T-helper 1 cell treated with Interleukin-12 subunit alpha and Interleukin-12 subunit beta and Interleukin-4 antibody, amounts not matched to agents 30 μg/mL and 1 μg/mL, for 36 hours (primary cell): ENCODE measurements around the gene MAPKAPK5.
"Not testable (repeated sequence)": the region's sequence is repeated elsewhere in the genome, so short reads cannot be mapped to it uniquely, and the experiment has no call there.

Experiments
- H3K27ac Mint-ChIP-seq: one replicate; pipeline ENCODE4 v1.8.0; 2021; ENCODE audit warnings: mild to moderate bottlenecking, mixed read lengths
- H3K27me3 Mint-ChIP-seq: one replicate; pipeline ENCODE4 v1.8.0; 2021; ENCODE audit warnings: low read depth, mixed read lengths
- H3K36me3 Mint-ChIP-seq: one replicate; pipeline ENCODE4 v1.8.0; 2021; ENCODE audit warnings: low read depth, mixed read lengths
- H3K4me1 Mint-ChIP-seq: one replicate; pipeline ENCODE4 v1.8.0; 2021; ENCODE audit warnings: low read depth, mixed read lengths
- H3K4me3 Mint-ChIP-seq: one replicate; pipeline ENCODE4 v1.8.0; 2021; ENCODE audit warnings: mild to moderate bottlenecking, moderate library complexity, mixed read lengths
- H3K9me3 Mint-ChIP-seq: one replicate; pipeline ENCODE4 v1.8.0; 2021; ENCODE audit warnings: mixed read lengths

MAPKAPK5 gene

GRCh38 chr12:111820828-111821227, 21.2 kb upstream of the MAPKAPK5 start:
- not testable (repeated sequence) for H3K27ac Mint-ChIP-seq, H3K9me3 Mint-ChIP-seq
- peaks cover 46% of the 10 kb centered on the region for H3K27me3 Mint-ChIP-seq

GRCh38 chr12:111822886-111823285, 19.1 kb upstream of the MAPKAPK5 start:
- Mint-ChIP-seq H3K27me3 (peaks cover 36% of the 10 kb centered on the region), H3K4me3 (no peak overlapping the region), H3K27ac (no peak overlapping the region), H3K36me3 (no peaks in the 10 kb centered on the region), H3K9me3 (no peaks in the 10 kb centered on the region), H3K4me1 (no peaks in the 10 kb centered on the region)

More at GRCh38 chr12:111820828-111821227, 21.2 kb upstream of the MAPKAPK5 start:
- not testable (repeated sequence) for H3K36me3 Mint-ChIP-seq, H3K4me1 Mint-ChIP-seq, H3K4me3 Mint-ChIP-seq

GRCh38 chr12:111823891-111824290, 18.1 kb upstream of the MAPKAPK5 start:
- H3K4me1 Mint-ChIP-seq = no peaks in the 10 kb centered on the region
- peaks cover 36% of the 10 kb centered on the region for H3K27me3 Mint-ChIP-seq
- H3K9me3 Mint-ChIP-seq = no peaks in the 10 kb centered on the region
- no peaks in the 10 kb centered on the region for H3K36me3 Mint-ChIP-seq
- no peak overlapping the region for H3K4me3 Mint-ChIP-seq
- no peak overlapping the region for H3K27ac Mint-ChIP-seq

- H3K27ac Mint-ChIP-seq, H3K4me3 Mint-ChIP-seq, H3K4me1 Mint-ChIP-seq, H3K36me3 Mint-ChIP-seq, H3K9me3 Mint-ChIP-seq: not testable (repeated sequence)
- peaks cover 36% of the 10 kb centered on the region for H3K27me3 Mint-ChIP-seq
These were observed 17.7 kb upstream of the MAPKAPK5 start for GRCh38 chr12:111824312-111824711.

DNA sequence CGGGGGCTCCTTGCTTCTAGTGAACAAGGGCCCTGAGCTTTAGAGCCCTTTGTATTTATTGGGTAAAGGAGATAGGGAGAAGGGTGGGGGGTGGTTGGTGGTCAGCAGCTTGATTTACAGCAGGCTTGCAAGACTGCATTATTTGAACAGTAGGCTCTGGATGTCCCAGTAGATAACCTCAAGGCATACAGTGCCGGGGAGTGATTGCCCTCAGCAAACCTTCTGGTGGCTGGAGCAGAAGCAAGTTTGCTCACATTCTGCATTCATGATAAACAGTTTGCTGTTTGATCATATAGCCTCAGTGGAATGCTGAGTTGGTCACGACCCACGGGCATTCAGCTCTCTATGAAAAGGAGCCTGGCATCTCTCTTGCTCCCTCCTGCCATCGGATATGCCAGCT, 16.5 kb upstream of the MAPKAPK5 start:
- no peaks in the 10 kb centered on the region for H3K4me1 Mint-ChIP-seq
- peaks cover 32% of the 10 kb centered on the region for H3K27me3 Mint-ChIP-seq

GRCh38 chr12:111826316-111826715, 15.7 kb upstream of the MAPKAPK5 start:
- Mint-ChIP-seq H3K27ac (no peak overlapping the region), H3K4me3 (no peak overlapping the region)

More for the DNA sequence above, 16.5 kb upstream of the MAPKAPK5 start:
- no peak overlapping the region for H3K4me3 Mint-ChIP-seq
- no peak overlapping the region for H3K27ac Mint-ChIP-seq
- no peaks in the 10 kb centered on the region for H3K9me3 Mint-ChIP-seq
- H3K36me3 Mint-ChIP-seq = no peaks in the 10 kb centered on the region

DNA sequence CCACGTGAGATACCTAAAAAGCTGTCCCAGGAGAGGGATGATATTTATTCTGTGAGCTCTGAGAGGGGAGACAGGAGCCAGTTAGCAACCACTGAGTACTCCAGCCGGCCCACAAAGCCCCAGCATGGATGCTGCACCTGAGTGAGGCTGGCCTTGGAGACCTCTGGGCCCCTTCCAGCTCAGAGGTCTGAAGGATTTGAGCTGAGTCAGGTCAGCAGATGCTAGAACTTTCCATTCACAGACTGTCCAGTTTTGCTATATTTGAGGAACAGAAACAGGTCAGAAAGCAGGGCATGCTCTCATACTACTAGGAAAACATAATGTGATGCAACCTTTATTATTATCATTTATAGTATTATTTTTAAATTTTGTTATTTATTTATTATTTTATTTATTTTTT, 15.0 kb upstream of the MAPKAPK5 start:
- H3K36me3 Mint-ChIP-seq = no peaks in the 10 kb centered on the region
- no peak overlapping the region for H3K27ac Mint-ChIP-seq
- H3K4me3 Mint-ChIP-seq = no peak overlapping the region
- no peaks in the 10 kb centered on the region for H3K4me1 Mint-ChIP-seq
- peaks cover 25% of the 10 kb centered on the region for H3K27me3 Mint-ChIP-seq
- no peaks in the 10 kb centered on the region for H3K9me3 Mint-ChIP-seq

More at GRCh38 chr12:111826316-111826715, 15.7 kb upstream of the MAPKAPK5 start:
- no peaks in the 10 kb centered on the region for H3K36me3 Mint-ChIP-seq
- H3K9me3 Mint-ChIP-seq = no peaks in the 10 kb centered on the region
- no peaks in the 10 kb centered on the region for H3K4me1 Mint-ChIP-seq
- H3K27me3 Mint-ChIP-seq = peaks cover 31% of the 10 kb centered on the region

DNA sequence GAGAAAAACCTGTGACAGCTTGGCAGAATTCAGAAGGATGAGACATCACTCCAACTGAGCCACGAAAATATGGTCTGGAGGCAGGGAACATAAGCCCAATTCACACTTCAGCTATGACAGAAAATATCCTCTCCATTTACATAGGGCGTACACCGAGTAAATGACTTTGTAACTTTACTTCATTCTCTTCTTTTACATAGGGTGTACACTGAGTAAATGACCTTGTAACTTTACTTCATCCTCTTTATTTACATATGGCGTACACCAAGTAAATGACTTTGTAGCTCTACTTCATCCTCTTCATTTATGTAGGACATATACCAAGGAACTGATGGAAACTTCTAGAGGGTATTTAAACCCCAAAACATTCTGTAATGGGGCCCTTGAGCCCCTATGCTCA, 14.1 kb upstream of the MAPKAPK5 start:
- H3K27me3 Mint-ChIP-seq = peaks cover 26% of the 10 kb centered on the region
- H3K27ac Mint-ChIP-seq = no peak overlapping the region
- no peaks in the 10 kb centered on the region for H3K9me3 Mint-ChIP-seq
- H3K4me1 Mint-ChIP-seq = no peaks in the 10 kb centered on the region
- no peaks in the 10 kb centered on the region for H3K36me3 Mint-ChIP-seq
- no peak overlapping the region for H3K4me3 Mint-ChIP-seq

GRCh38 chr12:111828338-111828979, 13.6 kb upstream of the MAPKAPK5 start:
- no peaks in the 10 kb centered on the region for H3K36me3 Mint-ChIP-seq
- H3K27ac Mint-ChIP-seq = no peak overlapping the region
- H3K27me3 Mint-ChIP-seq = peaks cover 25% of the 10 kb centered on the region
- H3K4me3 Mint-ChIP-seq = no peak overlapping the region
- no peaks in the 10 kb centered on the region for H3K4me1 Mint-ChIP-seq
- H3K9me3 Mint-ChIP-seq = no peaks in the 10 kb centered on the region

DNA sequence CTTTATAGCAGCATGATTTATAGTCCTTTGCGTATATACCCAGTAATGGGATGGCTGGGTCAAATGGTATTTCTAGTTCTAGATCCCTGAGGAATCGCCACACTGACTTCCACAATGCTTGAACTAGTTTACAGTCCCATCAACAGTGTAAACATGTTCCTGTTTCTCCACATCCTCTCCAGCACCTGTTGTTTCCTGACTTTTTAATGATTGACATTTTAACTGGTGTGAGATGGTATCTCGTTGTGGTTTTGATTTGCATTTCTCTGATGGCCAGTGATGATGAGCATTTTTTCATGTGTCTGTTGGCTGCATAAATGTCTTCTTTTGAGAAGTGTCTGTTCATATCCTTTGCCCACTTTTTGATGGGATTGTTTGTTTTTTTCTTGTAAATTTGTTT, 12.4 kb upstream of the MAPKAPK5 start:
- not testable (repeated sequence) for H3K4me3 Mint-ChIP-seq, H3K36me3 Mint-ChIP-seq, H3K9me3 Mint-ChIP-seq, H3K4me1 Mint-ChIP-seq, H3K27ac Mint-ChIP-seq
- H3K27me3 Mint-ChIP-seq = peaks cover 22% of the 10 kb centered on the region

DNA sequence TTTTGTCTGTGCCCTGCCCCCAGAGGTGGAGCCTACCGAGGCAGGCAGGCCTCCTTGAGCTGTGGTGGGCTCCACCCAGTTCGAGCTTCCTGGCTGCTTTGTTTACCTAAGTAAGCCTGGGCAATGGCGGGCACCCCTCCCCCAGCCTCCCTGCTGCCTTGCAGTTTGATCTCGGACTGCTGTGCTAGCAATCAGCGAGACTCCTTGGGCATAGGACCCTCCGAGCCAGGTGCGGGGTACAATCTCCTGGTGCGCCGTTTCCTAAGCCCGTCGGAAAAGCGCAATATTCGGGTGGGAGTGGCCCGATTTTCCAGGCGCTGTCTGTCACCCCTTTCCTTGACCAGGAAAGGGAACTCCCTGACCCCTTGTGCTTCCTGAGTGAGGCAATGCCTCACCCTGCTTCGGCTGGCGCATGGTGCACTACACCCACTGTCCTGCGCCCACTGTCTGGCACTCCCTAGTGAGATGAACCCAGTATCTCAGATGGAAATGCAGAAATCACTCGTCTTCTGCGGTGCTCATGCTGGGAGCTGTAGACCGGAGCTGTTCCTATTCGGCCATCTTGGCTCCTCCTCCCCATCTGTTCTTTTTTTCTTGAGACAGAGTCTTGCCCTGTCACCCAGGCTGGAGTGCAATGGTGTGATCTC, 7.2 kb upstream of the MAPKAPK5 start:
- not testable (repeated sequence) for H3K4me3 Mint-ChIP-seq, H3K9me3 Mint-ChIP-seq, H3K4me1 Mint-ChIP-seq
- Mint-ChIP-seq H3K36me3 (peaks cover 13% of the 10 kb centered on the region), H3K27ac (peak overlapping the region; percentile 41), H3K27me3 (peaks cover 22% of the 10 kb centered on the region)

DNA sequence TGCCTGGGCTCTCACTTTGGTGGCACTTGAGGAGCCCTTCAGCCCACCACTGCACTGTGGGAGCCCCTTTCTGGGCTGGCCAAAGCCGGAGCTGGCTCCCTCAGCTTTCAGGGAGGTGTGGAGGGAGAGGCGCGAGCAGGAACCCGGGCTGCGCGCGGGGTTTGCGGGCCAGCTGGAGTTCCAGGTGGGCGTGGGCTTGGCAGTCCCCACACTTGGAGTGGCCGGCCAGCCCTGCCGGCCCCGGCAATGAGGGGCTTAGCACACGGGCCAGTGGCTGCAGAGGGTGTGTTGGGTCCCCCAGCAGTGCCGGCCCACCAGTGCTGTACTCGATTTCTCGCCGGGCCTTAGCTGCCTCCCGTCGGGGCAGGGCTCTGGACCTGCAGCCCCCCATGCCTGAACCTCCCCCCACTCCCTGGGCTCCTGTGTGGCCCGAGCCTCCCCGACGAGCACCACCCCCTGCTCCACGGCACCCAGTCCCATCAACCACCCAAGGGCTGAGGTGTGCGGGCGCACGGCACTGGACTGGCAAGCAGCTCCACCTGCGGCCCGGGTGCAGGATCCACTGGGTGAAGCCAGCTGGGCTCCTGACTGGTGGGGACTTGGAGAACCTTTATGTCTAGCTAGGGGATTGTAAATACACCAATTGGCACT, 6.4 kb upstream of the MAPKAPK5 start:
- peaks cover 22% of the 10 kb centered on the region for H3K27me3 Mint-ChIP-seq
- H3K9me3 Mint-ChIP-seq, H3K4me3 Mint-ChIP-seq, H3K27ac Mint-ChIP-seq: not testable (repeated sequence)
- peaks cover 17% of the 10 kb centered on the region for H3K36me3 Mint-ChIP-seq
- peaks cover 17% of the 10 kb centered on the region for H3K4me1 Mint-ChIP-seq

DNA sequence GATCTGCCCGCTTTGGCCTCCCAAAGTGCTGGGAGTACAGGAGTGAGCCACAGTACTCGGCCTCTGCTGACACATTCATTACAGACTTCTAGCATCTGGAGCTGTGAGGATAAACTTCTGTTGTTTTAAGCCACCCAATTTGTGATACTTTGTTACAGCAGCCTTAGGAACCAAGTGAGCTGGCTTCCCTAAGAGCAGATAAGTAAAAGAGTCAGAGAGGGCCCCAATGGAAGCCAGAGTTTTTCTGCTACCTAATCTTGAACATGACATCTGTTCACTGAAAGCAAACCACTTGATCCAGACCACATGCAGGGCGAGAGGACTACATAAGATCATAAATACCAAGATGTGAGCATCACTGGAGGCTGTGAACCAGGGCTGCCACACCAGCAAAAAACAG, 3.7 kb upstream of the MAPKAPK5 start:
- H3K27ac Mint-ChIP-seq = no peak overlapping the region
- H3K9me3 Mint-ChIP-seq = no peaks in the 10 kb centered on the region
- H3K4me3 Mint-ChIP-seq = no peak overlapping the region

DNA sequence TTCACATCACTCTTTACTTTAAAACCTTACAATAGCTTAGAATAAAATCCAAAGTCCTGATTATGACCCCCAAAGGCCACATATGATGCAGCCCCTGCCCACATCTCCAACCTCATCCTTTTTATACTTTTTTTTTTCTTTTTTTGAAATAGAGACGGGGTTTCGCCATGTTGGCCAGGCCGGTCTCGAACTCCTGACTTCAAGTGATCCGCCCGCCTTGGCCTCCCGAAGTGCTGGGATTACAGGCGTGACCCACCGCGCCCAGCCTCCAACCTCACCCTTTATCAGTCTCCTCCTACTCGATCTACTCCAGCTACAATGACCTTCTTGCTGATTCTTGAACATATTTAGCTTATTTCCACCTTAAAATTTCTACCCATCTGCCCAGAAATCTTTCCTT, 1.2 kb upstream of the MAPKAPK5 start:
- peaks cover 37% of the 10 kb centered on the region for H3K4me1 Mint-ChIP-seq
- peak overlapping the region; percentile 97 for H3K4me3 Mint-ChIP-seq
- no peaks in the 10 kb centered on the region for H3K27me3 Mint-ChIP-seq
- H3K36me3 Mint-ChIP-seq = peaks cover 30% of the 10 kb centered on the region
- no peaks in the 10 kb centered on the region for H3K9me3 Mint-ChIP-seq
- peak overlapping the region; percentile 96 for H3K27ac Mint-ChIP-seq

More for the DNA sequence above, 3.7 kb upstream of the MAPKAPK5 start:
- Mint-ChIP-seq H3K4me1 (peaks cover 31% of the 10 kb centered on the region), H3K27me3 (peaks cover 6% of the 10 kb centered on the region), H3K36me3 (peaks cover 26% of the 10 kb centered on the region)

- Mint-ChIP-seq H3K27me3 (no peaks in the 10 kb centered on the region), H3K4me3 (peak overlapping the region; percentile 97), H3K9me3 (no peaks in the 10 kb centered on the region), H3K4me1 (peaks cover 34% of the 10 kb centered on the region), H3K27ac (peak overlapping the region; percentile 96), H3K36me3 (peaks cover 30% of the 10 kb centered on the region)
These were observed 735 bp upstream of the MAPKAPK5 start for GRCh38 chr12:111841236-111841749.
